Sigmoid colon (tissue), 4 donors: ENCODE measurements around the gene CMTR1.

Source experiments
- CTCF ChIP-seq, 4 experiments: fragments of 450-650 bp in 3 of 4; fragments of 200-600 bp in 1 of 4; IDR thresholded peaks; one replicate each; pipeline ENCODE4 v1.5.1; 2016 to 2019; ENCODE audit warnings: antibody characterized with exemption in 4 of 4, mild to moderate bottlenecking in 3 of 4, moderate library complexity in 2 of 4
- EP300 ChIP-seq, 4 donors: sonication (generic); formaldehyde crosslinking; IDR thresholded peaks; one replicate each; pipeline ENCODE4 v1.6.1; 2017; ENCODE audit warnings: antibody characterized with exemption in 4 of 4
- POLR2A ChIP-seq, 2 donors: fragments of 450-650 bp; IDR thresholded peaks; one replicate each; pipeline ENCODE4 v1.6.1; 2016; ENCODE audit warnings: antibody characterized with exemption in 2 of 2, mild to moderate bottlenecking in 2 of 2, moderate library complexity in 2 of 2

- TF ChIP-seq POLR2A (IDR thresholded peaks at IDR 0.05) (no peak), CTCF (IDR thresholded peaks at IDR 0.05) (no peak), EP300 (IDR thresholded peaks at IDR 0.05) (no peak)
Observed at GRCh38 chr6:37521674-37522073, 88.7 kb downstream of the CMTR1 start.
